T-helper 2 cell treated with Interferon-gamma antibody and Interleukin-4, amounts not matched to agents 5 μg/mL and 100 μg/mL, for 36 hours (primary cell): Measurements from ENCODE around the gene SMARCAD1.
"Not testable (repeated sequence)": the region's sequence is repeated elsewhere in the genome, so short reads cannot be mapped to it uniquely, and the experiment has no call there.

Source experiments
- DNase-seq: peaks from one replicate; pipeline ENCODE4 v3.0.0; 2021; ENCODE audit warnings: low spot score
- H3K27ac Mint-ChIP-seq: one replicate; pipeline ENCODE4 v1.8.0; 2021; ENCODE audit warnings: mild to moderate bottlenecking, mixed read lengths
- H3K27me3 Mint-ChIP-seq: one replicate; pipeline ENCODE4 v1.8.0; 2021; ENCODE audit warnings: low read depth, mixed read lengths
- H3K36me3 Mint-ChIP-seq: one replicate; pipeline ENCODE4 v1.8.0; 2021; ENCODE audit warnings: low read depth, mixed read lengths
- H3K4me1 Mint-ChIP-seq: one replicate; pipeline ENCODE4 v1.8.0; 2021; ENCODE audit warnings: low read depth, mixed read lengths
- H3K4me3 Mint-ChIP-seq: one replicate; pipeline ENCODE4 v1.8.0; 2022; ENCODE audit warnings: mild to moderate bottlenecking, moderate library complexity, mixed read lengths
- H3K9me3 Mint-ChIP-seq: one replicate; pipeline ENCODE4 v1.8.0; 2021; ENCODE audit warnings: mixed read lengths

The SMARCAD1 gene

DNA sequence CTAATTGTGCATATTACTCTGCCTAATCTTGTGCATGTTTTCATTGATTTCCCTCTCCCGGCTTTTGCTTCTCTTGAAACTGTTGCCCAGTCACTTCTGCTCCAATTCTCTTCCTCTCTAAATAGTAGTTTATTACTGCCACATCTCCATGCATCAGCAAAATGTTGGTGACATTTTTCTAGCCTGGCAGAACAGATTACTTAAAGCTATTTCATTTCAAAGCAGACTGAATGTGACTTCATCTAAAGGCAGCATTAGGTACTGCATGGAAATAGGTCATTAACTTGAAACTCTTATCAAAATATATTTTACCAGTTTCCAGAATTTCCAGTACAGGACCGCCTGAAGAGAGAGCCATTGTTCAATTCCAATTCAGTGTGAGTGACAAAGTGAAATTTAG is 82.6 kb downstream of the SMARCAD1 start:
- no peaks in the 10 kb centered on the region for H3K4me1 Mint-ChIP-seq
- no peaks in the 10 kb centered on the region for H3K27me3 Mint-ChIP-seq
- peaks cover 24% of the 10 kb centered on the region for H3K36me3 Mint-ChIP-seq
- no peak overlapping the region for H3K4me3 Mint-ChIP-seq
- H3K9me3 Mint-ChIP-seq: no peaks in the 10 kb centered on the region
- H3K27ac Mint-ChIP-seq: no peak overlapping the region
- no peak for DNase-seq

DNA sequence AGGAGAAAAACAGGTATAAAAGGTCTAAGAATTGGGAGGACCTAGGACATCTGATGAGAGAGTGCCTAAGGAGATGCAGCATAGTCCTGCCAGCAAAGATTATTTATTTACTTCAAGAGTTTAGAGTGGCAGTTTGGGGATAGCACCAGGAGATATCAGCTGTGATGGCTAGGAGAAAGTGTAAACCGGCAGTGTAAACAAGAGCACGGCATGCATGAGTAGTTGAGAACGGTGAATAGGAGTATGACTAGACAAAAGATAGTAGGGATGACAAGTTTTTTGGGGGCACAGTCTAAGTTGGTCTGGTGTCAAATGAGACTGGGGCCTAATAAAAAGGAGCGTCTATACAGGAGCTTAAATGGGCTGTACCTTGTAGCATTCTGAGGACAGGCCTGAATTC is 86.3 kb downstream of the SMARCAD1 start:
- DNase-seq, H3K9me3 Mint-ChIP-seq, H3K4me1 Mint-ChIP-seq, H3K27me3 Mint-ChIP-seq, H3K36me3 Mint-ChIP-seq, H3K4me3 Mint-ChIP-seq, H3K27ac Mint-ChIP-seq: not testable (repeated sequence)

DNA sequence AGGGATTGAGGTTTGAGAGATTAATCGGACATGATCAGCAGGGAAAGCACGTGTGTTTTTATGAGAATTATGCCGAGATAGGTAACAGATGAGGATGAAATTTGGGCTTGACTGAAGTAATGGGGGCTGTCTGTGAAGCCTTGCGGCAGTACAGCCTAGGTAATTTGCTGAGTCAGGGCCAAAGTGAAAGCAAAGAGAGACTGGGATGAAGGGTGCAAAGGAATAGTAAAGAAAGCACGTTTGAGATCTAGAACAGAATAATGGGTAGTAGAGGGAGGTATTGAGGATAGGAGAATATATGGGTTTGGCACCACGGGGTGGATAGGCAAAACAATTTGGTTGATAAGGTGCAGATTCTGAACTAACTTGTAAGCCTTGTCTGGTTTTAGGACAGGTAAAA is 87.8 kb downstream of the SMARCAD1 start:
- not testable (repeated sequence) for H3K4me1 Mint-ChIP-seq, H3K27me3 Mint-ChIP-seq, H3K9me3 Mint-ChIP-seq, DNase-seq, H3K36me3 Mint-ChIP-seq, H3K27ac Mint-ChIP-seq, H3K4me3 Mint-ChIP-seq

DNA sequence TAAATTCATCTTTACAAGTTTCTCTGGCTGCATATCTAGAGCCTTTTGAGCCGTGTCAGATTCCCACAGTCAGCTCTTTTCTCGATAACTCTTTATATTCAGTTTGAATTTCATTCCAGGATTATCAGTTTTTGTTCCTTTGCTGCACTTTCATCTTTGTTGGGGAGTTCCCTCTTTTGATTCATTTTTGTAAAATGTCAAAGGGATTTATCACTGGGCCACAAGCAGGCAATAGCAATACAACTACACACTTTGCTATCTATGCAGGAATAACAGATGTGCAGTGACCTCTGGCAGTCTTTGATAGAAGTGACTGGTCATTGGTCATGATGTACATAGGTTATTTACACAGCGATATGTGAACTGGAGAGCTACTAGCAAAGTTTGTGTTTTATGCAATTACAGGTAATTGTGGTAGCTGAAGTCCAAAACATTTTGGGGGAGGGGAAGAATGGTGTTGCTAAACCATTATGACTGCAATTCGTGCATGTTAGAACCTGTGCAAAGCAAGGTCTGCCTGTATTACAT is 91.1 kb downstream of the SMARCAD1 start:
- Mint-ChIP-seq H3K36me3 (no peaks in the 10 kb centered on the region), H3K9me3 (no peaks in the 10 kb centered on the region), H3K4me1 (no peaks in the 10 kb centered on the region), H3K27me3 (no peaks in the 10 kb centered on the region), H3K27ac (no peak overlapping the region), H3K4me3 (no peak overlapping the region)
- DNase-seq: no peak

DNA sequence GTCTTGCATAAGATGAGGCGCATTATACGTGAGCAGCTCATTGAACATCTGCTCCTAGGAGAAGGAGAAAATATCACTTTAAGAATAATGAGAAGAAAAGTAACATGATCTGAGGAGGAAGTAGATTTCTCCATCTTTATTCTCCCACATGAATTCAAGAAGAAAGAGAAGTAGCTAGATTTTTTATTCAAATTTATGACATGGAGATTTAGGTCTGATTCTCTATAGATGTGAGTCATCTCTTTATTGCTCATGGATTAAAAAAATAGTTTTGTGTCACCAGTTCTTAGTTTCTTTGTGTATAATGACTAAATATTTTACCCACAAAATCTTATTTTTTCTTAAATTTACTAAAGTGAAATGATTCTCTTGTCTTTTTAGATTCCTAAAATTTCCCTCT is 94.5 kb downstream of the SMARCAD1 start:
- no peak for DNase-seq
- H3K4me3 Mint-ChIP-seq: no peak overlapping the region
- no peaks in the 10 kb centered on the region for H3K36me3 Mint-ChIP-seq
- H3K27ac Mint-ChIP-seq: no peak overlapping the region
- no peaks in the 10 kb centered on the region for H3K27me3 Mint-ChIP-seq
- H3K4me1 Mint-ChIP-seq: peaks cover 13% of the 10 kb centered on the region
- no peaks in the 10 kb centered on the region for H3K9me3 Mint-ChIP-seq

DNA sequence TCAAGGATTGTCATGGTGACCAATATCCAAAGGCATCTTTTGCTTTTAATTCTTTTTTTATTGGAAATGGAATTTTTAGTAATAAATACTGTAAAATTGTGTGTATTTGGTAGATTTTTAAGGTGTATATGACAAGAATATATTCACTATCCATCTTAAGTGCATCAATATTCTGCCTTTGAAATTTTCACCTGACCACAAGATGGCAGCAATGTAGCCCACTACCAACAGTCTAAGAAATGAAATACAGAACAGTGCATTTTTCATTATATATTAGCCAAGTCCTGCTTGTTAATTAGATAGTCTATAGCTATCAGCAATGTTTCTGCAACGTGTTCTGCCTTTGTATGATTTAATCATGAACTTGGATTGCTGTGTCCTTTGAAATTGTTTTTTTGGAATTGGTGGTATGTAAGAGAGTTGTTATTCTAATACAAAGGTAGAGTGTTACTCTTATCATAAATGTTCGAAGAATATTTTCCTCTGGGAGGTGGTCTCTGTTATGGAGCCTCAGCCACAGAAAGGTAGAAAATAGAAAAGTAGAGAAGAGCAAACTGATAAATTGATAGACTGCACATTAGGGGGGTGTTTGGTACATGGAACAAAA is 96.8 kb downstream of the SMARCAD1 start:
- no peak overlapping the region for H3K27ac Mint-ChIP-seq
- no peak overlapping the region for H3K4me3 Mint-ChIP-seq
- no peak for DNase-seq
- H3K27me3 Mint-ChIP-seq: no peaks in the 10 kb centered on the region
- peaks cover 13% of the 10 kb centered on the region for H3K4me1 Mint-ChIP-seq
- H3K36me3 Mint-ChIP-seq: no peaks in the 10 kb centered on the region
- no peaks in the 10 kb centered on the region for H3K9me3 Mint-ChIP-seq

DNA sequence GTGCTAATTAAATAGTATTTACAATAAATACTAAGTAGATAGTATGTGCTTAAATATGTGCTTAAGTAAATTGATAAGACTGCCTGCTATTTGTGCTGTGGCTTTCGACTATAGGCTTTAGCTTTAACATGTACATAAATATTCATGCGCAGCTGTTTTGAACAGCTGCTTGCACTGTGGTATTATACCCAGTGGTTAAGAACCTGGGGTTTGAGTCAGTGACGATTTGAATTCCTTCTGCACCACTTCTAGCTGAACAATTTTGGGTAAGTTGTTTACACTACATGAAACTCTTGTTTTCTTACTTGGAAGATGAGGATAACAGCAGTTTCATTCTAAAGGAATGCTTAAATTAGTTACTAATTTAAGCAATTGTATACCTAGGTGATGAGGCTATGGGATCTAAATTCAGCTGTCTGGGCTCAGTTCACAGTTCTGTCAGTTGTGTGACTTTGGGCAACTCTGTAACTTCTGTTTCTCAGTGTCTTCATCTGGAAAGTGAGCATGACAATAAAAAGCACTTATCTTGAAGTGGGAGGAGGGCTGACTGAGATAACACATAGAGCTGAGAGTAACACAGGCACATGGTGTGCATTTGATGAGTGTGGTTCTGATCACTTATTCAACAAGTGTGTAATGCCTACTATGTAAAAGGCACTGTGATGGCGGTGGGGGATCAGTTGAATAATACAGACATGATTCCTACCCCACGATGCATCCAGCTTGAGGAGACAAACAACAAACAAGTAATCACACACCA is 98.0 kb downstream of the SMARCAD1 start:
- H3K36me3 Mint-ChIP-seq: no peaks in the 10 kb centered on the region

DNA sequence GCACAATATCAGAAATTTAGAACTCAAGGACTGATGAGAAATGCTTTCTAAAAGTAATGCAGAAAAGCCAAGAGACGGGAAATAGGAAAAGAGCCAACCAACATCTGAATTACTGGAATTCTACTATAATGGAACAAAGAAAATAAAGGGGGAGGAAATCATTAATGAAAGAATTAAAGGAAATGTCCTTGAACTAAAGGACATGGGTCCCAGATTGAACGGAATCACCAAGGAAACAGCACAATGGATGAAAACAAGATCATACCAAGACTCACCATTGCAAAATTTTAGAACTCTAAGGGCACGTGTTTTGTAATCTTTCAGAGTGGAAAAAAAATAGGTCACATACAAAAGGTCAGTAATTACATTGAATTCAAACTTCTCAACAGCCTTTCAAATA is 99.0 kb downstream of the SMARCAD1 start:
- H3K4me1 Mint-ChIP-seq: peaks cover 13% of the 10 kb centered on the region
- H3K27me3 Mint-ChIP-seq: peaks cover 3% of the 10 kb centered on the region
- no peaks in the 10 kb centered on the region for H3K36me3 Mint-ChIP-seq
- no peak overlapping the region for H3K27ac Mint-ChIP-seq
- DNase-seq: no peak
- no peaks in the 10 kb centered on the region for H3K9me3 Mint-ChIP-seq
- H3K4me3 Mint-ChIP-seq: no peak overlapping the region

More for the DNA sequence above, 98.0 kb downstream of the SMARCAD1 start:
- H3K4me3 Mint-ChIP-seq: no peak overlapping the region
- no peak for DNase-seq
- peaks cover 13% of the 10 kb centered on the region for H3K4me1 Mint-ChIP-seq
- peaks cover 3% of the 10 kb centered on the region for H3K27me3 Mint-ChIP-seq
- H3K27ac Mint-ChIP-seq: no peak overlapping the region
- no peaks in the 10 kb centered on the region for H3K9me3 Mint-ChIP-seq

DNA sequence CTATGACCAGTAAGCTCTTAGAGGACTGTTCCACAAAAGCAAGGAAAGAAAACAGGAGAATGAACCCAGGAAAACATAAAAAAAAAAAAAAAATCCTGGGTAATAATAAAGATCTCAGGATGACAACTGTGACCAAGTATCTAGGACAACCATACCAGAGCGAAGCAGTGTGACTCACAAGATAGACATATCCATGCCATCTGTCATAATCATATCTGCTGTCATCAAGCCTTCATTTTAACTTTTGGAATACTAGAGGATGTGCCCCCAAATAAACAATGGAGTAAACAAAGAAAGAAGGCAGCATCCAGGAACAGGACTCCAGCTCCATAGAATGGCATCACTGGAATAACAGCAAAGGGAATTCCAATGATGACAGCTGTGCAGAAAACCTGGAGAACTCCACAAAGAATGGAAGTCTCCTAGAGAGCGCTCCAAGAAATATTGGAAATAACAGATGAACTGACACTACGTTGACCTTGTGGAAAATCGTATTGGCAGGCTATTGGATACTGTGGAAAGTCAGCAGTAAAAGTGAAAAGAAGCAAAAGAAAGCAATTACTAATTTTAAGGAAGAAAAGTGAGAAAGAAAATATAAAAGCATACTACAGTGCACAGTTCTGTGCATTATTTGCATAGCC is 99.7 kb downstream of the SMARCAD1 start:
- Mint-ChIP-seq H3K27me3 (peaks cover 6% of the 10 kb centered on the region), H3K27ac (no peak overlapping the region), H3K36me3 (no peaks in the 10 kb centered on the region), H3K4me3 (no peak overlapping the region), H3K9me3 (no peaks in the 10 kb centered on the region), H3K4me1 (peaks cover 13% of the 10 kb centered on the region)
- no peak for DNase-seq

DNA sequence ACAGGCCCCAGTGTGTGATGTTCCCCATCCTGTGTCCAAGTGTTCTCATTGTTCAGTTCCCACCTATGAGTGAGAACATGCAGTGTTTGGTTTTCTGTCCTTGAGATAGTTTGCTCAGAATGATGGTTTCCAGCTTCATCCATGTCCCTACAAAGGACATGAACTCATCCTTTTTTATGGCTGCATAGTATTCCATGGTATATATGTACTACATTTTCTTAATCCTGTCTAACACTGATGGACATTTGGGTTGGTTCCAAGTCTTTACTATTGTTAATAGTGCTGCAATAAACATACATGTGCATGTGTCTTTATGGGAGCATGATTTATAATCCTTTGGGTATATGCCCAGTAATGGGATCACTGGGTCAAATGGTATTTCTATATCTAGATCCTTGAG is 112.3 kb downstream of the SMARCAD1 start:
- not testable (repeated sequence) for H3K4me3 Mint-ChIP-seq, H3K36me3 Mint-ChIP-seq, DNase-seq, H3K4me1 Mint-ChIP-seq, H3K27ac Mint-ChIP-seq
- Mint-ChIP-seq H3K27me3 (peaks cover 10% of the 10 kb centered on the region), H3K9me3 (peaks cover 33% of the 10 kb centered on the region)

DNA sequence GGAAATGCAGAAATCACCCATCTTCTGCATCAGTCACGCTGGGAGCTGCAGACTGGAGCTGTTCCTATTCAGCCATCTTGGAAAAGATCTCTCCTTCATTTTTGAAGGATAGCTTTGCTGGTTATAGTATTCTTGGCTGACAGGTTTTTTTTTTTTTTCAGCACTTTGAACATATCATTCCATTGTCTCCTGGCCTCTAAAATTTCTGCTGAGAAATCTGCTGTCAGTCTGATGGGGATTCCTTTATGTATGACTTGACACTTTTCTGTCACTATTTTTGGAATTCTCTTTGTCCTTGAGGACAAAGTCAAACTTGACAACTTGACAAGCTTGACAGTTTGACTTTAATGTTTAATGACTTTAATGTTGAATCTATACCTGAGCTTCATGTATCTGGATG is 118.2 kb downstream of the SMARCAD1 start:
- Mint-ChIP-seq H3K4me1 (no peaks in the 10 kb centered on the region), H3K27me3 (peaks cover 26% of the 10 kb centered on the region), H3K36me3 (peaks cover 5% of the 10 kb centered on the region), H3K9me3 (peaks cover 34% of the 10 kb centered on the region), H3K27ac (no peak overlapping the region), H3K4me3 (no peak overlapping the region)
- no peak for DNase-seq

DNA sequence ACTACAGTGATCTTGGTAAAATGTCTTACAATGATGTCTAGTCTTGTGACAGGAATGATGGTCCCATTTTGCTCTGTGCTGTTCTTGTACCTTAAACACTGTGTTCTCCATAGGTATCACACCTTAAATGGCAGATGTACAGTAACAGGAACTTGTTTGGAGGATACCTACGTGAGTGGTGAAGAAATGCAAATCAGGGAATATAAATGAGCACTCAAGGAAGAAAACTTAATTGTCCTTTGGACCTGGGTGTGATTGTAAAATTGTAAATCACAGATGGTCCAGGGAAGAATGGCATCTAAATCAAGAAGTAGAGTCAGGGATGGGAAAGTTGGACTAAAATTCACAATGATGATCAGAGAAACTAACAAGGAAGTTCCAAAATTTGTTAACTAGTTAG is 122.3 kb downstream of the SMARCAD1 start:
- H3K9me3 Mint-ChIP-seq: peaks cover 19% of the 10 kb centered on the region
- DNase-seq: no peak
- H3K27ac Mint-ChIP-seq: no peak overlapping the region
- H3K36me3 Mint-ChIP-seq: peaks cover 5% of the 10 kb centered on the region
- peaks cover 16% of the 10 kb centered on the region for H3K27me3 Mint-ChIP-seq
- no peak overlapping the region for H3K4me3 Mint-ChIP-seq
- peaks cover 3% of the 10 kb centered on the region for H3K4me1 Mint-ChIP-seq

DNA sequence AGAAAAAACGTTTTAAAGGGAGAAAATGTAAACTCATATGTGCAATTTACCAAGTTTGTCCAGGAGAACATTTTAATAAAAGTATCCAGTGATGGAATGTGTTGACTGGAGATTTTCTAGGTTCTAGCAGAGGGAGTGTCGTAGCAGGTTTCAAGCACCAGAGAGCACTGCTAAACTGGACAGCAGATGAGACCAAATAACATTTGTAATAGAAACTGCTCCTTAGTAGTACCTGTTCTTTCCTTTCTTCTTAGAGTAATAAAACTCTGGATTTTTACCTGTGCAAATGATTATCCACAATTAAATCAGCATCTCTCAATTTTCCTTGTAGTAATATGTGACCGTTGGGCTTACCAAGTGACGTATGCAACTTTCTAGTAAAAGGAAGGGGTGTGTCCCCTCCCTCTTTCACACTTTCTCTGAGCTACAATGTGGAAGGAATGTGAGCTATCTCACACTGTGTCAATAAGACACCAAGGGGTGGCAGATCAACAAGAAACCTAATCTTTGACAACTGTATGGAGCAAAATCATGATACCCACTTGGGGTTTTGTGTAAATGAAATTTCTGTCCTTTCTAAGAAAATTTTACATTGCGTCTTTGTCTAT is 125.4 kb downstream of the SMARCAD1 start:
- peaks cover 16% of the 10 kb centered on the region for H3K27me3 Mint-ChIP-seq
- peaks cover 5% of the 10 kb centered on the region for H3K4me1 Mint-ChIP-seq
- DNase-seq: no peak
- no peaks in the 10 kb centered on the region for H3K36me3 Mint-ChIP-seq
- H3K27ac Mint-ChIP-seq: no peak overlapping the region
- H3K4me3 Mint-ChIP-seq: no peak overlapping the region
- peaks cover 4% of the 10 kb centered on the region for H3K9me3 Mint-ChIP-seq

DNA sequence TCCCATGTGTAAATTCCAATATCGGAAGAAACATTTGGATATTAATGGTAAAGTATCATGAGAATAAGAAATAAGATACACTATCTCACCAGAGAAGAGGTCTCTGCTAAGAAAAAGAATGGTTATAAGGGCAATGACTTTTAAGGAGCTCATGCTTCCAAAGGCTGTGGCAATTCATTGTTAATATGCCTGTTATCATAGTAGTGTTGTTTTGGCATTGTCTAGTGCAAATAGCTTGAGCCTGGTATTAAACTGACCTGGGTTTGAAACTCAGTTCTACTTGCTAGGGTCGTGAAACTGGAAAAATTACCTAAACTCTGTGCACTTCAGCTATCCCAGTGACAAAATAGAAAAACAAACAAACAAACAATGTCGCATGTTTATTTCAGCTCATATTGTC is 126.2 kb downstream of the SMARCAD1 start:
- no peak for DNase-seq
- H3K9me3 Mint-ChIP-seq: peaks cover 4% of the 10 kb centered on the region
- no peak overlapping the region for H3K4me3 Mint-ChIP-seq
- peaks cover 12% of the 10 kb centered on the region for H3K4me1 Mint-ChIP-seq
- no peak overlapping the region for H3K27ac Mint-ChIP-seq
- no peaks in the 10 kb centered on the region for H3K36me3 Mint-ChIP-seq
- peaks cover 13% of the 10 kb centered on the region for H3K27me3 Mint-ChIP-seq
